BE2C (cell line): ENCODE measurements around the gene KCTD15.

ENCODE experiments used
- DNase-seq: peaks from one replicate; pipeline ENCODE4 v3.0.0-alpha.2; 2020
- H3K27me3 ChIP-seq: fragments of 250-450 bp; sonication (Bioruptor Pico); 2 replicates; pipeline ENCODE4 v1.5.1; 2020; ENCODE audit warnings: mild to moderate bottlenecking
- H3K36me3 ChIP-seq: fragments of 250-450 bp; sonication (Bioruptor Pico); 2 replicates; pipeline ENCODE4 v1.5.1; 2020; ENCODE audit warnings: mild to moderate bottlenecking
- H3K4me1 ChIP-seq: fragments of 250-450 bp; sonication (Bioruptor Pico); 2 replicates; pipeline ENCODE4 v1.5.1; 2020
- H3K4me3 ChIP-seq: 2 replicates; pipeline ENCODE4 v1.5.1; 2011; ENCODE audit warnings: low read depth, low read length
- H3K9me3 ChIP-seq: fragments of 250-450 bp; sonication (Bioruptor Pico); 2 replicates; pipeline ENCODE4 v1.5.1; 2020
- CTCF ChIP-seq: IDR thresholded peaks from 2 replicates; pipeline ENCODE4 v1.5.1; 2012; ENCODE audit warnings: mild to moderate bottlenecking, low read depth, low read length

Gene KCTD15

GRCh38 chr19:33800012-33800680 lies 3.5 kb downstream of the KCTD15 start:
- no peak for DNase-seq
- no peak for TF ChIP-seq CTCF
- Histone ChIP-seq H3K4me1 (peaks cover 21% of the 10 kb centered on the region), H3K36me3 (peaks cover 43% of the 10 kb centered on the region), H3K4me3 (peak overlapping the region; percentile 16; the same call in 1 of the 2 replicates), H3K9me3 (no peaks in the 10 kb centered on the region), H3K27me3 (no peaks in the 10 kb centered on the region)

GRCh38 chr19:33801411-33801810 lies 4.7 kb downstream of the KCTD15 start:
- peaks cover 53% of the 10 kb centered on the region for H3K36me3 ChIP-seq

GRCh38 chr19:33802001-33802400 lies 5.3 kb downstream of the KCTD15 start:
- H3K36me3 ChIP-seq, result peaks cover 59% of the 10 kb centered on the region
- DNase-seq, result no peak
- peaks cover 21% of the 10 kb centered on the region for H3K4me1 ChIP-seq
- no peaks in the 10 kb centered on the region for H3K27me3 ChIP-seq
- TF ChIP-seq CTCF, result no peak
- H3K9me3 ChIP-seq, result no peaks in the 10 kb centered on the region
- no peak overlapping the region for H3K4me3 ChIP-seq

More at GRCh38 chr19:33801411-33801810, 4.7 kb downstream of the KCTD15 start:
- no peak for DNase-seq
- no peak for TF ChIP-seq CTCF
- Histone ChIP-seq H3K27me3 (no peaks in the 10 kb centered on the region), H3K4me3 (no peak overlapping the region), H3K9me3 (no peaks in the 10 kb centered on the region), H3K4me1 (peaks cover 21% of the 10 kb centered on the region)

- peaks cover 21% of the 10 kb centered on the region for H3K4me1 ChIP-seq
- no peak overlapping the region for H3K4me3 ChIP-seq
- H3K36me3 ChIP-seq, result peaks cover 66% of the 10 kb centered on the region
Measured at GRCh38 chr19:33802801-33803200, 6.1 kb downstream of the KCTD15 start.

GRCh38 chr19:33803383-33803782 lies 6.7 kb downstream of the KCTD15 start:
- H3K9me3 ChIP-seq, result no peaks in the 10 kb centered on the region
- no peak for TF ChIP-seq CTCF
- H3K4me1 ChIP-seq, result peaks cover 20% of the 10 kb centered on the region
- no peaks in the 10 kb centered on the region for H3K27me3 ChIP-seq
- no peak for DNase-seq
- no peak overlapping the region for H3K4me3 ChIP-seq
- peaks cover 66% of the 10 kb centered on the region for H3K36me3 ChIP-seq

More at GRCh38 chr19:33802801-33803200, 6.1 kb downstream of the KCTD15 start:
- TF ChIP-seq CTCF, result no peak
- no peak for DNase-seq
- no peaks in the 10 kb centered on the region for H3K27me3 ChIP-seq
- H3K9me3 ChIP-seq, result no peaks in the 10 kb centered on the region

- Histone ChIP-seq H3K4me1 (peaks cover 11% of the 10 kb centered on the region), H3K4me3 (no peak overlapping the region), H3K9me3 (no peaks in the 10 kb centered on the region), H3K36me3 (peaks cover 66% of the 10 kb centered on the region), H3K27me3 (no peaks in the 10 kb centered on the region)
- TF ChIP-seq CTCF, result no peak
- DNase-seq, result no peak
Measured at GRCh38 chr19:33804021-33804799, 7.5 kb downstream of the KCTD15 start.
